Activated naive CD4-positive, alpha-beta T cell treated with anti-CD3 and anti-CD28 coated beads, Interleukin-2, amount 50 U/mL, for 24 hours (primary cell): ENCODE measurements around the gene EVA1C.
"Not testable (repeated sequence)": the region's sequence is repeated elsewhere in the genome, so short reads cannot be mapped to it uniquely, and the experiment has no call there.

ENCODE experiments used
- H3K27ac Mint-ChIP-seq: one replicate; pipeline ENCODE4 v1.8.0; 2021; ENCODE audit warnings: mild to moderate bottlenecking, mixed read lengths
- H3K27me3 Mint-ChIP-seq: one replicate; pipeline ENCODE4 v1.8.0; 2021; ENCODE audit warnings: mixed read lengths
- H3K36me3 Mint-ChIP-seq: one replicate; pipeline ENCODE4 v1.8.0; 2021; ENCODE audit warnings: mixed read lengths
- H3K4me1 Mint-ChIP-seq: one replicate; pipeline ENCODE4 v1.8.0; 2021; ENCODE audit warnings: mixed read lengths
- H3K4me3 Mint-ChIP-seq: one replicate; pipeline ENCODE4 v1.8.0; 2021; ENCODE audit warnings: mild to moderate bottlenecking, mixed read lengths
- H3K9me3 Mint-ChIP-seq: one replicate; pipeline ENCODE4 v1.8.0; 2021; ENCODE audit warnings: mixed read lengths

EVA1C gene

GRCh38 chr21:32427958-32428623 is 15.6 kb downstream of the EVA1C start:
- no peaks in the 10 kb centered on the region for H3K27me3 Mint-ChIP-seq
- H3K4me1 Mint-ChIP-seq: peaks cover 8% of the 10 kb centered on the region
- H3K36me3 Mint-ChIP-seq: peaks cover 5% of the 10 kb centered on the region
- H3K27ac Mint-ChIP-seq: no peak overlapping the region
- no peaks in the 10 kb centered on the region for H3K9me3 Mint-ChIP-seq
- H3K4me3 Mint-ChIP-seq: no peak overlapping the region

- H3K36me3 Mint-ChIP-seq, H3K9me3 Mint-ChIP-seq, H3K4me3 Mint-ChIP-seq, H3K27me3 Mint-ChIP-seq, H3K27ac Mint-ChIP-seq: not testable (repeated sequence)
- H3K4me1 Mint-ChIP-seq: peaks cover 25% of the 10 kb centered on the region
Observed at GRCh38 chr21:32432982-32433660, 20.6 kb downstream of the EVA1C start.

DNA sequence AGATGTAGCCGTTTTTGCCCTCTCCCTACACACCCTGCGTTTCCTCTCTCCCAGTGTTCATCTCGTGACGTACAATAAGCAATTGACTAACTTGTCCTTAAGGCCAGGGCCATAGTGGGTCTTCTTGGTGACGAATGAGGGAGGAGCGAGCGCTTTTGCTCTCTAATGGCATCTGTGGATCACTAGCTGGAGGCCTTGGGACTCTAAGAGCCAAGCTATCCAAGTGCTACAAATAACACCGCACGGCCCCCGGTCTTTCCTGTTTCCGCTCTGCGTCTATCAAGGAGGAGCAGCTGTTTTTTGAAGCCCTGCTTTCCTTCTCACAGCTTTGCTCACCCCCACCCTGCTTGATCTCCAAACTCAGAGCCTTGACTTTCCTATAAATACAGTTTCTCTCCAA is 25.2 kb downstream of the EVA1C start:
- Mint-ChIP-seq H3K9me3 (no peaks in the 10 kb centered on the region), H3K27ac (peak overlapping the region; percentile 66), H3K36me3 (peaks cover 15% of the 10 kb centered on the region), H3K4me3 (no peak overlapping the region), H3K4me1 (peaks cover 22% of the 10 kb centered on the region), H3K27me3 (no peaks in the 10 kb centered on the region)

- no peak overlapping the region for H3K4me3 Mint-ChIP-seq
- H3K36me3 Mint-ChIP-seq: peaks cover 15% of the 10 kb centered on the region
- no peaks in the 10 kb centered on the region for H3K9me3 Mint-ChIP-seq
- H3K27me3 Mint-ChIP-seq: no peaks in the 10 kb centered on the region
- peaks cover 7% of the 10 kb centered on the region for H3K4me1 Mint-ChIP-seq
- H3K27ac Mint-ChIP-seq: no peak overlapping the region
Observed at GRCh38 chr21:32442566-32443318, 30.2 kb downstream of the EVA1C start.

DNA sequence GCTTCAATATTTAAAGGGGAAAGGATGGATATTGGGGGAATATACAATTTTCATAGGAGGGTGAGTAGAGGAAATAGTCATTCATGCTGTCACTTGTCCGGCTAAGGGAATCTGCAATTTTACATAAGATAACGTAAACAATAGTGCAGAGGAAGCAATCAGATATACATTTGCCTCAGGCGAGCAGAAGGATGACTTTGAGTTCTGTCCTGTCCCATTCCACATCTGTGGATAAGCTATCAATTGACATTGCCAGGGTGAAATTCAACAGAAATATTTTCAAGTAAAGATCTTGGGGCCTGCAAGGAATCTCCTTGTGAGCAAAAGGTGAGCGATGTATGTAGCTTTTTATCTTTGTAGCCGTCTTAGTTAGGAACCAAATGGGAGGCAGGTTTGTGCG is 32.6 kb downstream of the EVA1C start:
- H3K9me3 Mint-ChIP-seq: no peaks in the 10 kb centered on the region
- peaks cover 12% of the 10 kb centered on the region for H3K36me3 Mint-ChIP-seq
- H3K4me3 Mint-ChIP-seq: no peak overlapping the region
- H3K27ac Mint-ChIP-seq: no peak overlapping the region
- no peaks in the 10 kb centered on the region for H3K4me1 Mint-ChIP-seq
- no peaks in the 10 kb centered on the region for H3K27me3 Mint-ChIP-seq

GRCh38 chr21:32446440-32446839 is 33.9 kb downstream of the EVA1C start:
- H3K4me1 Mint-ChIP-seq, H3K27ac Mint-ChIP-seq, H3K4me3 Mint-ChIP-seq, H3K36me3 Mint-ChIP-seq, H3K9me3 Mint-ChIP-seq, H3K27me3 Mint-ChIP-seq: not testable (repeated sequence)

GRCh38 chr21:32447224-32447623 is 34.7 kb downstream of the EVA1C start:
- H3K4me3 Mint-ChIP-seq: no peak overlapping the region
- no peaks in the 10 kb centered on the region for H3K27me3 Mint-ChIP-seq
- H3K4me1 Mint-ChIP-seq: no peaks in the 10 kb centered on the region
- H3K36me3 Mint-ChIP-seq: peaks cover 4% of the 10 kb centered on the region
- no peaks in the 10 kb centered on the region for H3K9me3 Mint-ChIP-seq
- H3K27ac Mint-ChIP-seq: no peak overlapping the region

DNA sequence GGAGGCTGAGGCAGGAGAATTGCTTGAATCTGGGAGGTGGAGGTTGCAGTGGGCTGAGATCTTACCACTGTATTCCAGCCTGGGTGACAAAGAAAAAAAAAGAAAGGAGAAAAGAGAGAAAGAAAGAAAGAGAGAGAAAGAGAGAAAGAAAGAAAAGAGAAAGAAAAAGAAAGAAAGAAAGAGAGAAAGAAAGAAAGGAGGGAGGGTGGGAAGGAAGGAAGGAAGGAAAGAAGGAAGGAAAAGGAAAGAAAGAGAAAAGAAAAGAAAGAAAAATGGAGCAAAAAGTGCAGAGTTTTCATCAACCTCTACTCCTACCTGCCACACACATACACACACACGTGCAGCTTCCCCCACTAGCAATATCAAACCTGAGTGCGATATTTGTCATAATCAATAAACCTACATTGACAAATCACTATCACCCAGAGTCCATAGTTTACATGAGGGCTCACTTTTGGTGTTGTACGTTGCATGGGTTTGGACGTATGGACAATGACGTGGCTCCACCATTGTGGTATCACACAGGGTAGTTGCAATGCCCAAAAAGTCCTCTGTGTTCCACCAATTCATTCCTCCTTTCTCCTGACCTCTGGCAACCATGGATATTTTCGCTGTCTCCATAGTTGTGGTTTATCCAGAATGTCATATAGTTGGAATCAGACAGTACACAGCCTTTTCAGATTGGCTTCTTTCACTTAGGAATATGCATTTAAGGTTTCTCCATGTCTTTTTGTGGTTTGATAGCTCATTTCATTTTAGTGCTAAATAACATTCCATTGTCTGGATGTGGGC is 36.5 kb downstream of the EVA1C start:
- Mint-ChIP-seq H3K4me1 (no peaks in the 10 kb centered on the region), H3K27ac (no peak overlapping the region), H3K27me3 (no peaks in the 10 kb centered on the region), H3K4me3 (no peak overlapping the region), H3K9me3 (no peaks in the 10 kb centered on the region), H3K36me3 (peaks cover under 1% of the 10 kb centered on the region)

GRCh38 chr21:32450881-32451701 is 38.6 kb downstream of the EVA1C start:
- not testable (repeated sequence) for H3K36me3 Mint-ChIP-seq, H3K4me1 Mint-ChIP-seq, H3K9me3 Mint-ChIP-seq, H3K4me3 Mint-ChIP-seq, H3K27me3 Mint-ChIP-seq, H3K27ac Mint-ChIP-seq

GRCh38 chr21:32452191-32452590 is 39.7 kb downstream of the EVA1C start:
- H3K36me3 Mint-ChIP-seq, H3K27ac Mint-ChIP-seq, H3K27me3 Mint-ChIP-seq, H3K4me3 Mint-ChIP-seq, H3K4me1 Mint-ChIP-seq, H3K9me3 Mint-ChIP-seq: not testable (repeated sequence)

DNA sequence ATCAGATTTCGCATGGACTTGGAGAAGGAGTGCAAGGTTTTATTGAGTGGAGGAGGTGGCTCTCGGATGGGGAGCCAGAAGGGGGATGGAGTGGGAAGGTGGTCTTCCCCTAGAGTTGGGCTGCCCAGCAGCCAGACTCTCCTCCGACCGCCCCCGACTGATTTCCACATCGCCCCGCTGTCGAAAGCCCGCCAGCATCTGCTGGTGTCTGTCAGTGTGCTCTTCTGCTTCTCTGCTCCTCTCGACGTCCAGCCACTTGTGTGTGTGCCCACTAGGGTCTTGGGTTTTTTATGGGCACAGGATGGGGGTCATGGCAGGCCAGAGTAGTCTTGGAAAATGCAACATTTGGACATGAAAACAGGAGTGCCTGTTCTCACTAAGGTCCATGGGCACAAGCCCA is 40.1 kb downstream of the EVA1C start:
- no peak overlapping the region for H3K27ac Mint-ChIP-seq
- no peak overlapping the region for H3K4me3 Mint-ChIP-seq
- H3K36me3 Mint-ChIP-seq: peaks cover 5% of the 10 kb centered on the region
- no peaks in the 10 kb centered on the region for H3K27me3 Mint-ChIP-seq
- H3K4me1 Mint-ChIP-seq: no peaks in the 10 kb centered on the region
- no peaks in the 10 kb centered on the region for H3K9me3 Mint-ChIP-seq

DNA sequence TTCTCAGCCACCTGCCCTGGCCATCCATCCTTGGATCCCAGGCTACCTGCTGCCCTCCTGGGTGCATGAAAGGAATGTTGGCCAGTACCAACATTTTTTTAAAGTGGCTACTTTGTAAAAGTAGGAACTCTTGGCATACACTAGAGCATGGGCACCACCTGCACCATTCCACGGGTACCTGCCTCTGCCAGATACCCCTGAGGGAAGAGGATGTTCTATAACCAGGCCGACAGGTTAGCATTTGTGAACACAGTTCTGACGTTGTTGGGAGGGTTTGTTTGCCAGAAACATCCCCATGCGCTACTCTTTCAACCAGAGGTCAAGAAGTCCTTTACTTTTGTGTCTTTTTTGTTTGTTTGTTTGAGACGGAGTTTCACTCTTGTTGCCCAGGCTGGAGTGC is 43.0 kb downstream of the EVA1C start:
- no peaks in the 10 kb centered on the region for H3K4me1 Mint-ChIP-seq
- H3K36me3 Mint-ChIP-seq: peaks cover 12% of the 10 kb centered on the region
- no peaks in the 10 kb centered on the region for H3K27me3 Mint-ChIP-seq
- H3K9me3 Mint-ChIP-seq: no peaks in the 10 kb centered on the region
- no peak overlapping the region for H3K4me3 Mint-ChIP-seq
- H3K27ac Mint-ChIP-seq: no peak overlapping the region

GRCh38 chr21:32456497-32456918 is 44.0 kb downstream of the EVA1C start:
- no peak overlapping the region for H3K4me3 Mint-ChIP-seq
- no peak overlapping the region for H3K27ac Mint-ChIP-seq
- no peaks in the 10 kb centered on the region for H3K9me3 Mint-ChIP-seq
- H3K4me1 Mint-ChIP-seq: no peaks in the 10 kb centered on the region
- no peaks in the 10 kb centered on the region for H3K27me3 Mint-ChIP-seq
- peaks cover 14% of the 10 kb centered on the region for H3K36me3 Mint-ChIP-seq

GRCh38 chr21:32457360-32457840 is 44.9 kb downstream of the EVA1C start:
- Mint-ChIP-seq H3K27ac (no peak overlapping the region), H3K4me3 (no peak overlapping the region), H3K27me3 (no peaks in the 10 kb centered on the region), H3K36me3 (peaks cover 14% of the 10 kb centered on the region), H3K4me1 (no peaks in the 10 kb centered on the region), H3K9me3 (no peaks in the 10 kb centered on the region)

- peaks cover 14% of the 10 kb centered on the region for H3K36me3 Mint-ChIP-seq
- H3K4me1 Mint-ChIP-seq: no peaks in the 10 kb centered on the region
- H3K9me3 Mint-ChIP-seq: no peaks in the 10 kb centered on the region
- no peaks in the 10 kb centered on the region for H3K27me3 Mint-ChIP-seq
- no peak overlapping the region for H3K27ac Mint-ChIP-seq
- H3K4me3 Mint-ChIP-seq: no peak overlapping the region
Observed at GRCh38 chr21:32457962-32458361, 45.5 kb downstream of the EVA1C start.
